SJCRH30 (cell line): ENCODE data around the gene LMBR1L. TPM values are rescaled to one million over a fixed set of nuclear protein-coding genes. Genes with fewer than 3 reads are reported as not detected.
A peak's percentile ranks its signal among the peaks of the same experiment; 100 is the strongest.
"Not testable (repeated sequence)": the region's sequence is repeated elsewhere in the genome, so short reads cannot be mapped to it uniquely, and the experiment has no call there.

ENCODE experiments used
- DNase-seq, 2 experiments: peaks; one replicate each; pipeline ENCODE4 v3.0.0-alpha.2; 2015 to 2020
- H3K27ac ChIP-seq: fragments of 250-450 bp; sonication (Bioruptor Pico); 2 replicates; pipeline ENCODE4 v1.5.1; 2020; ENCODE audit warnings: mild to moderate bottlenecking, moderate library complexity
- H3K27me3 ChIP-seq: fragments of 250-450 bp; sonication (Bioruptor Pico); 2 replicates; pipeline ENCODE4 v1.5.1; 2020; ENCODE audit warnings: mild to moderate bottlenecking, moderate library complexity
- H3K36me3 ChIP-seq: fragments of 250-450 bp; sonication (Bioruptor Pico); 2 replicates; pipeline ENCODE4 v1.5.1; 2020; ENCODE audit warnings: mild to moderate bottlenecking, moderate library complexity
- H3K4me1 ChIP-seq: fragments of 250-450 bp; sonication (Bioruptor Pico); 2 replicates; pipeline ENCODE4 v1.5.1; 2020; ENCODE audit warnings: mild to moderate bottlenecking, moderate library complexity
- H3K4me3 ChIP-seq: fragments of 250-450 bp; sonication (Bioruptor Pico); 2 replicates; pipeline ENCODE4 v1.5.1; 2020; ENCODE audit warnings: mild to moderate bottlenecking, moderate library complexity
- H3K9me3 ChIP-seq: fragments of 250-450 bp; sonication (Bioruptor Pico); replicated peaks from 2 replicates; pipeline ENCODE4 v1.5.1; 2020; ENCODE audit warnings: mild to moderate bottlenecking, moderate library complexity
- total RNA-seq: library from RNA; depleted of rRNA; stranded (reverse); fragments of >200 nt; shearing (Covaris generic); gene quantifications from 2 replicates; pipeline ENCODE4 v1.2.3, GENCODE V29; 2014; rRNA removed

Gene LMBR1L, protein sequence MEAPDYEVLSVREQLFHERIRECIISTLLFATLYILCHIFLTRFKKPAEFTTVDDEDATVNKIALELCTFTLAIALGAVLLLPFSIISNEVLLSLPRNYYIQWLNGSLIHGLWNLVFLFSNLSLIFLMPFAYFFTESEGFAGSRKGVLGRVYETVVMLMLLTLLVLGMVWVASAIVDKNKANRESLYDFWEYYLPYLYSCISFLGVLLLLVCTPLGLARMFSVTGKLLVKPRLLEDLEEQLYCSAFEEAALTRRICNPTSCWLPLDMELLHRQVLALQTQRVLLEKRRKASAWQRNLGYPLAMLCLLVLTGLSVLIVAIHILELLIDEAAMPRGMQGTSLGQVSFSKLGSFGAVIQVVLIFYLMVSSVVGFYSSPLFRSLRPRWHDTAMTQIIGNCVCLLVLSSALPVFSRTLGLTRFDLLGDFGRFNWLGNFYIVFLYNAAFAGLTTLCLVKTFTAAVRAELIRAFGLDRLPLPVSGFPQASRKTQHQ
- 17.8 and 28.9 TPM in 2 replicates for total RNA-seq

- Histone ChIP-seq H3K27me3 (no peaks in the 10 kb centered on the region), H3K36me3 (no peaks in the 10 kb centered on the region), H3K27ac (no peak within 1 kb of the TSS), H3K4me1 (peaks cover 4% of the 10 kb centered on the region), H3K9me3 (0 out of 2 replicates have a peak, but pooled peaks cover 3% of the 10 kb centered on the region), H3K4me3 (peak within 1 kb of the TSS; percentile 70)
- peak; percentile 99 to 100 for DNase-seq
These were observed at the start of gene LMBR1L for GRCh38 chr12:49110464-49111155. Gene LMBR1L (minus strand): TSS chr12:49110847. CDS start chr12:49110555, 292 bp downstream.

GRCh38 chr12:49160399-49160798, 49.8 kb upstream of the LMBR1L start:
- no peak for DNase-seq
- H3K9me3 ChIP-seq, result no peaks in the 10 kb centered on the region
- peaks cover 9% of the 10 kb centered on the region for H3K4me1 ChIP-seq
- H3K27me3 ChIP-seq, result no peaks in the 10 kb centered on the region
- no peaks in the 10 kb centered on the region for H3K36me3 ChIP-seq
- no peak overlapping the region for H3K4me3 ChIP-seq
- no peak overlapping the region for H3K27ac ChIP-seq

- no peaks in the 10 kb centered on the region for H3K27me3 ChIP-seq
- H3K4me1 ChIP-seq, result no peaks in the 10 kb centered on the region
- DNase-seq, result no peak
- H3K36me3 ChIP-seq, result no peaks in the 10 kb centered on the region
- H3K9me3 ChIP-seq, result no peaks in the 10 kb centered on the region
- no peak overlapping the region for H3K4me3 ChIP-seq
- no peak overlapping the region for H3K27ac ChIP-seq
These were observed 43.6 kb upstream of the LMBR1L start for GRCh38 chr12:49154221-49154620.

- Histone ChIP-seq H3K4me3 (no peak overlapping the region), H3K36me3 (no peaks in the 10 kb centered on the region), H3K27me3 (no peaks in the 10 kb centered on the region), H3K4me1 (no peaks in the 10 kb centered on the region), H3K27ac (no peak overlapping the region), H3K9me3 (no peaks in the 10 kb centered on the region)
- no peak for DNase-seq
These were observed 36.7 kb upstream of the LMBR1L start for GRCh38 chr12:49147384-49147783.

- no peak overlapping the region for H3K27ac ChIP-seq
- no peak for DNase-seq
- H3K4me1 ChIP-seq, result no peaks in the 10 kb centered on the region
- no peaks in the 10 kb centered on the region for H3K27me3 ChIP-seq
- no peak overlapping the region for H3K4me3 ChIP-seq
- H3K9me3 ChIP-seq, result no peaks in the 10 kb centered on the region
- H3K36me3 ChIP-seq, result no peaks in the 10 kb centered on the region
These were observed 35.8 kb upstream of the LMBR1L start for GRCh38 chr12:49146406-49146805.

- no peak for DNase-seq
- no peak overlapping the region for H3K4me3 ChIP-seq
- H3K4me1 ChIP-seq, result no peaks in the 10 kb centered on the region
- H3K27me3 ChIP-seq, result no peaks in the 10 kb centered on the region
- no peaks in the 10 kb centered on the region for H3K36me3 ChIP-seq
- H3K27ac ChIP-seq, result no peak overlapping the region
- H3K9me3 ChIP-seq, result no peaks in the 10 kb centered on the region
These were observed 33.7 kb upstream of the LMBR1L start for GRCh38 chr12:49144384-49144783.

- Histone ChIP-seq H3K27ac (no peak overlapping the region), H3K27me3 (no peaks in the 10 kb centered on the region), H3K9me3 (no peaks in the 10 kb centered on the region), H3K36me3 (no peaks in the 10 kb centered on the region), H3K4me3 (no peak overlapping the region), H3K4me1 (no peaks in the 10 kb centered on the region)
- DNase-seq, result no peak
These were observed 28.4 kb upstream of the LMBR1L start for GRCh38 chr12:49138999-49139398.

DNA sequence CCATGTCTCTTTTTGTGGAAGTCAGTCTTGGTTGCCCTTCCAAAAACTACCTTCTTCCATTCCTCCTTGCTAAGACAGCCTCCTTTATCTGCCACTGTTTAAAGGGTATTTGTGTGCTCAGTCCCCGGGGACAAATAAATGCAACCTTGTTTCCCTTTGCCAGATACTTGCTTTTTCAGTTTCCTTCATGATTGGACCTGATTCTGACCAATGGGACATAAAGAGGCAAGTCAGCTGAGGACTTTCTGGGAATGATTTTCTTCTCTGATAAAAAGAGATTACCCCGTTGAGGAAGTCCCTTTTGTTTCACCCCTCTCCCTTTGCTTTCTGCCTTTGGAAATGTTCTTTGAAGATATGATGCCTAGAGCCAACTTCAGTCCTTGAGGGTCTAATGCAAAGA, 27.9 kb upstream of the LMBR1L start:
- peak in 1 of 2 experiments; percentile 45 for DNase-seq
- H3K9me3 ChIP-seq, result no peaks in the 10 kb centered on the region
- H3K27ac ChIP-seq, result no peak overlapping the region
- no peaks in the 10 kb centered on the region for H3K36me3 ChIP-seq
- no peak overlapping the region for H3K4me3 ChIP-seq
- H3K27me3 ChIP-seq, result no peaks in the 10 kb centered on the region
- no peaks in the 10 kb centered on the region for H3K4me1 ChIP-seq

GRCh38 chr12:49137476-49137875, 26.8 kb upstream of the LMBR1L start:
- no peak for DNase-seq
- H3K4me1 ChIP-seq, result peaks cover 4% of the 10 kb centered on the region; the same call in 1 of the 2 replicates
- no peak overlapping the region for H3K4me3 ChIP-seq
- no peak overlapping the region for H3K27ac ChIP-seq
- H3K36me3 ChIP-seq, result no peaks in the 10 kb centered on the region
- no peaks in the 10 kb centered on the region for H3K9me3 ChIP-seq
- H3K27me3 ChIP-seq, result no peaks in the 10 kb centered on the region

DNA sequence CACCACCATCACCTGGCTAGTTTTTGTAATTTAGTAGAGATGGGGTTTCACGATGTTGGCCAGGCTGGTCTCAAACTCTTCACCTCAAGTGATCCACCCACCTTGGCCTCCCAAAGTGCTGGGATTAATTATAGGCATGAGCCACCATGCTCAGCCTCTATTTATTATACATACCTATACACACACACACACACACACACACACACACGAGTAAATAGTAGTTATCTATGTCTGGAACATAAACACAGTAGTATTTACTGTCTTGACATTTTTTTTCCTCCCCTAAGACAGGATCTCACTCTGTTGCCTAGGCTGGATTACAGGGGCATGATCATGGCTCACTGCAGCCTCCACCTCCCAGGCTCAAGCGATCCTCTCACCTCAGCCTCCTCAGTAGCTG, 26.4 kb upstream of the LMBR1L start:
- H3K27me3 ChIP-seq, H3K36me3 ChIP-seq, H3K9me3 ChIP-seq, H3K27ac ChIP-seq, H3K4me3 ChIP-seq, DNase-seq, H3K4me1 ChIP-seq: not testable (repeated sequence)

- Histone ChIP-seq H3K36me3 (peaks cover 23% of the 10 kb centered on the region), H3K27me3 (no peaks in the 10 kb centered on the region), H3K9me3 (no peaks in the 10 kb centered on the region), H3K27ac (no peak overlapping the region), H3K4me1 (peaks cover 12% of the 10 kb centered on the region; the same call in 1 of the 2 replicates), H3K4me3 (peak overlapping the region; percentile 94; the same call in 1 of the 2 replicates)
- DNase-seq, result no peak
These were observed 22.9 kb upstream of the LMBR1L start for GRCh38 chr12:49133590-49133989.

DNA sequence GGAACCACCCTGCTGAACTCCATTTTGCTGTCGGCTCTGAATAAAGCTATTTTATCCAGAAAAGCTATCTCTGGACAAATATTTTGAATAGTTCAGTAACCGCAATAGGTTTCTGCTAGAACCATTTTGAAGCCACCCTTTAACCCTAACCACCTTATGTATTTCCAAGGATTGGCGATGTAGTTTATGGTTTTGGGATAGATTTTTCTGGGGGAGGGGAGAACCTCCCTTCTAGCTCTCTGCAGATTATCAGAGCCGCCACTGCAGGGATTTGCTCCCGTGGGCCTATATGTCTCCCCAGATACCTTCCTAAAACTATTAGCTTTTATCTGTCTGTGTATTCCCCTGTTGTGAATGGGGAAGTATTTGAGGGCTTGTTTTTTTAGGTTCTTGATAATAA, 22.4 kb upstream of the LMBR1L start:
- Histone ChIP-seq H3K9me3 (no peaks in the 10 kb centered on the region), H3K4me1 (peaks cover 12% of the 10 kb centered on the region; the same call in 1 of the 2 replicates), H3K4me3 (peak overlapping the region; percentile 94), H3K36me3 (peaks cover 24% of the 10 kb centered on the region), H3K27ac (peak overlapping the region; percentile 4; the same call in 1 of the 2 replicates), H3K27me3 (no peaks in the 10 kb centered on the region)
- peak in 1 of 2 experiments; percentile 44 for DNase-seq

- Histone ChIP-seq H3K4me3 (peak overlapping the region; percentile 94), H3K4me1 (peaks cover 12% of the 10 kb centered on the region; the same call in 1 of the 2 replicates), H3K27ac (peak overlapping the region; percentile 31), H3K36me3 (peaks cover 35% of the 10 kb centered on the region), H3K9me3 (no peaks in the 10 kb centered on the region), H3K27me3 (no peaks in the 10 kb centered on the region)
- DNase-seq, result peak; percentile 74 to 79
These were observed 21.3 kb upstream of the LMBR1L start for GRCh38 chr12:49131894-49132461.

GRCh38 chr12:49131051-49131893, 20.6 kb upstream of the LMBR1L start, which contains the start of gene TUBA1B:
Gene TUBA1B (minus strand): TSS chr12:49131395. CDS start chr12:49131300, 95 bp downstream.
- H3K9me3 ChIP-seq, result no peaks in the 10 kb centered on the region
- H3K27me3 ChIP-seq, result no peaks in the 10 kb centered on the region
- H3K36me3 ChIP-seq, result peaks cover 38% of the 10 kb centered on the region
- peak within 1 kb of the TSS; percentile 94 for H3K4me3 ChIP-seq
- H3K4me1 ChIP-seq, result peaks cover 12% of the 10 kb centered on the region; the same call in 1 of the 2 replicates
- H3K27ac ChIP-seq, result peak within 1 kb of the TSS; percentile 97
- peak; percentile 93 to 95 for DNase-seq
